ENCODE measurements around the gene FFAR2.
"Not testable (repeated sequence)": the region's sequence is repeated elsewhere in the genome, so short reads cannot be mapped to it uniquely, and the experiment has no call there.

Gene FFAR2

GRCh38 chr19:35417278-35417677 is 30.8 kb upstream of the FFAR2 start:
- Histone ChIP-seq H3K9me3 (ENCODE audit: severe bottlenecking) (no peaks in the 10 kb centered on the region), H3K27ac (ENCODE audit: poor library complexity, severe bottlenecking) (no peak overlapping the region), H3K36me3 (ENCODE audit: low read depth) (no peaks in the 10 kb centered on the region), H3K4me3 (ENCODE audit: severe bottlenecking) (no peak overlapping the region), H3K4me1 (ENCODE audit: insufficient read depth, poor library complexity, severe bottlenecking) (no peaks in the 10 kb centered on the region), H3K27me3 (ENCODE audit: insufficient read depth, poor library complexity, severe bottlenecking) (peaks cover 35% of the 10 kb centered on the region)
- no peak for TF ChIP-seq CTCF (IDR thresholded peaks at IDR 0.05; ENCODE audit: poor library complexity, severe bottlenecking)
- DNase-seq (ENCODE audit: low spot score) (no peak), ATAC-seq (ENCODE audit: low read depth) (no peak)

- no peak for DNase-seq (ENCODE audit: low spot score)
- Histone ChIP-seq H3K4me1 (ENCODE audit: insufficient read depth, poor library complexity, severe bottlenecking) (no peaks in the 10 kb centered on the region), H3K9me3 (ENCODE audit: severe bottlenecking) (no peaks in the 10 kb centered on the region), H3K4me3 (ENCODE audit: severe bottlenecking) (no peak overlapping the region), H3K36me3 (ENCODE audit: low read depth) (no peaks in the 10 kb centered on the region), H3K27me3 (ENCODE audit: insufficient read depth, poor library complexity, severe bottlenecking) (peaks cover 35% of the 10 kb centered on the region), H3K27ac (ENCODE audit: poor library complexity, severe bottlenecking) (no peak overlapping the region)
- no peak for TF ChIP-seq CTCF (IDR thresholded peaks at IDR 0.05; ENCODE audit: poor library complexity, severe bottlenecking)
- no peak for ATAC-seq (ENCODE audit: low read depth)
Observed at GRCh38 chr19:35417713-35418534, 30.1 kb upstream of the FFAR2 start.

GRCh38 chr19:35419046-35419445 is 29.0 kb upstream of the FFAR2 start:
- ATAC-seq (ENCODE audit: low read depth) (no peak), DNase-seq (ENCODE audit: low spot score) (no peak)
- TF ChIP-seq CTCF (IDR thresholded peaks at IDR 0.05; ENCODE audit: poor library complexity, severe bottlenecking), result no peak
- Histone ChIP-seq H3K9me3 (ENCODE audit: severe bottlenecking) (no peaks in the 10 kb centered on the region), H3K27ac (ENCODE audit: poor library complexity, severe bottlenecking) (no peak overlapping the region), H3K36me3 (ENCODE audit: low read depth) (no peaks in the 10 kb centered on the region), H3K27me3 (ENCODE audit: insufficient read depth, poor library complexity, severe bottlenecking) (peaks cover 33% of the 10 kb centered on the region), H3K4me3 (ENCODE audit: severe bottlenecking) (no peak overlapping the region), H3K4me1 (ENCODE audit: insufficient read depth, poor library complexity, severe bottlenecking) (no peaks in the 10 kb centered on the region)

- Histone ChIP-seq H3K4me3 (ENCODE audit: severe bottlenecking) (no peak overlapping the region), H3K27ac (ENCODE audit: poor library complexity, severe bottlenecking) (no peak overlapping the region), H3K4me1 (ENCODE audit: insufficient read depth, poor library complexity, severe bottlenecking) (no peaks in the 10 kb centered on the region), H3K36me3 (ENCODE audit: low read depth) (no peaks in the 10 kb centered on the region), H3K9me3 (ENCODE audit: severe bottlenecking) (no peaks in the 10 kb centered on the region), H3K27me3 (ENCODE audit: insufficient read depth, poor library complexity, severe bottlenecking) (peaks cover 33% of the 10 kb centered on the region)
- DNase-seq (ENCODE audit: low spot score), result no peak
- ATAC-seq (ENCODE audit: low read depth), result no peak
- no peak for TF ChIP-seq CTCF (IDR thresholded peaks at IDR 0.05; ENCODE audit: poor library complexity, severe bottlenecking)
Observed at GRCh38 chr19:35419805-35420204, 28.3 kb upstream of the FFAR2 start.

- Histone ChIP-seq H3K9me3 (ENCODE audit: severe bottlenecking) (no peaks in the 10 kb centered on the region), H3K27me3 (ENCODE audit: insufficient read depth, poor library complexity, severe bottlenecking) (peaks cover 26% of the 10 kb centered on the region), H3K36me3 (ENCODE audit: low read depth) (no peaks in the 10 kb centered on the region), H3K27ac (ENCODE audit: poor library complexity, severe bottlenecking) (no peak overlapping the region), H3K4me3 (ENCODE audit: severe bottlenecking) (no peak overlapping the region), H3K4me1 (ENCODE audit: insufficient read depth, poor library complexity, severe bottlenecking) (no peaks in the 10 kb centered on the region)
- no peak for DNase-seq (ENCODE audit: low spot score)
- no peak for TF ChIP-seq CTCF (IDR thresholded peaks at IDR 0.05; ENCODE audit: poor library complexity, severe bottlenecking)
- ATAC-seq (ENCODE audit: low read depth), result no peak
Observed at GRCh38 chr19:35421362-35421761, 26.7 kb upstream of the FFAR2 start.

GRCh38 chr19:35423406-35423805 is 24.7 kb upstream of the FFAR2 start:
- peaks cover 17% of the 10 kb centered on the region for H3K27me3 ChIP-seq (ENCODE audit: insufficient read depth, poor library complexity, severe bottlenecking)
- H3K36me3 ChIP-seq (ENCODE audit: low read depth); H3K27ac ChIP-seq (ENCODE audit: poor library complexity, severe bottlenecking); H3K4me1 ChIP-seq (ENCODE audit: insufficient read depth, poor library complexity, severe bottlenecking); H3K4me3 ChIP-seq (ENCODE audit: severe bottlenecking); H3K9me3 ChIP-seq (ENCODE audit: severe bottlenecking); ATAC-seq (ENCODE audit: low read depth); DNase-seq (ENCODE audit: low spot score): not testable (repeated sequence)
